Activated B cell treated with CpG ODN at 0.5 μM for 24 hours (primary cell): ENCODE measurements around the gene ZBTB38. TPM values are rescaled to one million over a fixed set of nuclear protein-coding genes. Genes with fewer than 3 reads are reported as not detected.

ENCODE experiments used
- ATAC-seq: fragments of 200-7000 bp; cut with Tn5 transposase; one replicate; pipeline ENCODE4 v1.10.0; 2021; ENCODE audit warnings: low read depth, mild to moderate bottlenecking, moderate library complexity
- CTCF ChIA-PET: fragments of 350-600 bp; sonication (Branson Sonifier 250); formaldehyde crosslinking; loops from one replicate; lab custom pipeline; 2021; ENCODE audit warnings: antibody characterized with exemption; lab: Charles Lee
- POLR2A ChIA-PET: fragments of 350-600 bp; sonication (Branson Sonifier 250); formaldehyde crosslinking; loops from one replicate; lab custom pipeline; 2021; ENCODE audit warnings: antibody characterized with exemption; lab: Charles Lee
- DNase-seq: peaks from one replicate; pipeline ENCODE4 v3.0.0; 2022
- H3K27ac Mint-ChIP-seq: one replicate; pipeline ENCODE4 v1.8.0; 2020; ENCODE audit warnings: mixed read lengths
- H3K27me3 Mint-ChIP-seq: one replicate; pipeline ENCODE4 v1.8.0; 2021; ENCODE audit warnings: mixed read lengths
- H3K36me3 Mint-ChIP-seq: one replicate; pipeline ENCODE4 v1.8.0; 2021; ENCODE audit warnings: low read depth, mixed read lengths
- H3K4me1 Mint-ChIP-seq: one replicate; pipeline ENCODE4 v1.8.0; 2021; ENCODE audit warnings: mixed read lengths
- H3K4me3 Mint-ChIP-seq: one replicate; pipeline ENCODE4 v1.8.0; 2020; ENCODE audit warnings: mild to moderate bottlenecking, mixed read lengths
- H3K9me3 Mint-ChIP-seq: one replicate; pipeline ENCODE4 v1.8.0; 2020; ENCODE audit warnings: mixed read lengths
- intact Hi-C: fragments of 100-400 bp; cut with micrococcal nuclease; formaldehyde crosslinking; loops from one replicate; pipeline ENCODE4 v1.15.1; 2024
- total RNA-seq: library from RNA; stranded (reverse); gene quantifications from 2 replicates; pipeline ENCODE4 v1.2.3, GENCODE V29; 2022
- TF ChIP-seq, protein P1 (sequence below): fragments of 200-600 bp; IDR thresholded peaks from one replicate; pipeline ENCODE4 v1.8.0; 2022; ENCODE audit warnings: antibody characterized with exemption, mild to moderate bottlenecking

The ZBTB38 gene
- total RNA-seq, 1 donor from 2014 or later: 45.2 TPM

DNA sequence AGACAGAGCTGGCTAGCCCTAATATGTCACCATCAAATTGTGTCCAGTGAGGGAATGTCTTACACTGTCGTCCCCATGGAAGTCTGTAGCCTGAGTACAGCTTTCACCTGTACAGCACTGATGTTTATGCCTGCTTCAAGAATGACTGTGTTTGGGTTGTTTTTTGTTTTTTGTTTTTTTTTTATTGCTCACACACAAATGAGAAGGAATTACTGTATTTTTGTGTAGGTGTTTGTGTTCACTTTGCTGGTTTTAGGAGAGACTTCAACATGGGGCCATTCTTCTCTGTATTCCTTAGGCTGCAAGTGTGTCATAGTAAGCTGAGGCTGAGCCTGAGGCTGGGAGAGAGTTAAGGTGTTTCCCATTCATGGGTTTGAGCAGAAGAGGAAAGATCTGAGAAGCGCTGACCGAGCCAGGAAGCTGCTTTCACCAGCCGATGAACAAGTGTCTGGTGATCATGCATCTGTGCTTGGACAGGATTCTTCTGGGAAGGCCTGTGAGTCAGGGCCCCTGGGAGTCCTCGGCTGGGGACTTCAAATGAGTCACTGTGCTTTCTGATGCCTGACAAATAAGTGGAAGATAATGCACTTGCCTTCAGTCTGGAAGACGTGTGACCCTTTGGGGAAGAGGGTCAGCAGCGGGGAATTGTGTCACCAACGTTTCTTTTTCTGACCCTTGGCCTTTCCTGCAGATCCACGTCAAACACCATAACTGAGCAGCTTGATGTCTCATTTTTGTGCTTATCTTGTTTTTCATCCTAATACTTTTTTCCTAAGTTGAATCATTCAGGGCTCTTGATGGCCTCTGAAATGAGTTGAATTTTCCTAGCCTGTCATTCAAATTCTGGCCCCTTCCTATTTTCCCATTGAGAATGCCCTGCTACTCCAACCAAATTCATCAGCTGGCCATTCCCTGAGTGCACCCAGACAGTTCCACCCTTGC lies 36.7 kb upstream of the ZBTB38 start:
- ChIA-PET POLR2A (interaction anchor here (0.9 to 1.1 kb wide), 3 partner anchors 15 to 55 kb away, joined by 3 to 6 read pairs (median 5); no protein-coding TSS in a partner anchor), CTCF (interaction anchor here (1.4 kb wide), 1 partner anchor 29 kb away, joined by 3 read pairs; no protein-coding TSS in a partner anchor)
- H3K27me3 Mint-ChIP-seq: no peaks in the 10 kb centered on the region
- intact Hi-C loops: no loop called here
- H3K9me3 Mint-ChIP-seq: no peaks in the 10 kb centered on the region
- H3K4me1 Mint-ChIP-seq: peaks cover 30% of the 10 kb centered on the region
- H3K27ac Mint-ChIP-seq: peak overlapping the region; percentile 47
- DNase-seq (peak; percentile 37), ATAC-seq (peak; percentile 78)
- peak overlapping the region; percentile 24 for H3K4me3 Mint-ChIP-seq
- TF ChIP-seq, protein P1, sequence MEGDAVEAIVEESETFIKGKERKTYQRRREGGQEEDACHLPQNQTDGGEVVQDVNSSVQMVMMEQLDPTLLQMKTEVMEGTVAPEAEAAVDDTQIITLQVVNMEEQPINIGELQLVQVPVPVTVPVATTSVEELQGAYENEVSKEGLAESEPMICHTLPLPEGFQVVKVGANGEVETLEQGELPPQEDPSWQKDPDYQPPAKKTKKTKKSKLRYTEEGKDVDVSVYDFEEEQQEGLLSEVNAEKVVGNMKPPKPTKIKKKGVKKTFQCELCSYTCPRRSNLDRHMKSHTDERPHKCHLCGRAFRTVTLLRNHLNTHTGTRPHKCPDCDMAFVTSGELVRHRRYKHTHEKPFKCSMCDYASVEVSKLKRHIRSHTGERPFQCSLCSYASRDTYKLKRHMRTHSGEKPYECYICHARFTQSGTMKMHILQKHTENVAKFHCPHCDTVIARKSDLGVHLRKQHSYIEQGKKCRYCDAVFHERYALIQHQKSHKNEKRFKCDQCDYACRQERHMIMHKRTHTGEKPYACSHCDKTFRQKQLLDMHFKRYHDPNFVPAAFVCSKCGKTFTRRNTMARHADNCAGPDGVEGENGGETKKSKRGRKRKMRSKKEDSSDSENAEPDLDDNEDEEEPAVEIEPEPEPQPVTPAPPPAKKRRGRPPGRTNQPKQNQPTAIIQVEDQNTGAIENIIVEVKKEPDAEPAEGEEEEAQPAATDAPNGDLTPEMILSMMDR: no peak
- H3K36me3 Mint-ChIP-seq: no peaks in the 10 kb centered on the region

DNA sequence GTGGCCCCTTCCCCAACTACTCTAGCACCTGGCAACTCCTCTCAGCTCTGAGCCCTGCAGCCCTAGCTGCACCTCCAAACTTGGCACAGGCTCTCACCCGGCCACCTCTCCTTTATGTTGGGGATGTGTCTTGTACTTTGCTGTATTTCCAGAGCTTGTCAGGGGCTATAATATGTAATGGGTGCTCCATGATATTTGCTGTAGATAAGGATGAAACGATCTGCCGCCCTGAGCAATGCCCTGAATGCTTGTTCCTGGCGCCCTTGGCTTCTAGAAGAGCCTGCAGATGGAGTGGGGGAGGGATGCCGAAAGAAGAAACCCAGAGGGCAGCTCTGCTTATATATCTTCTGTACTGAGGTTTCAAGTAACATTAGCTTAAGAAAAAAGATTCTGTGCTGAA lies 35.9 kb upstream of the ZBTB38 start:
- no peaks in the 10 kb centered on the region for H3K36me3 Mint-ChIP-seq
- DNase-seq: no peak
- H3K27ac Mint-ChIP-seq: no peak overlapping the region
- intact Hi-C loops: no loop called here
- POLR2A ChIA-PET: no interaction called here
- H3K4me1 Mint-ChIP-seq: peaks cover 38% of the 10 kb centered on the region
- TF ChIP-seq, protein P1: no peak
- CTCF ChIA-PET: no interaction called here
- H3K9me3 Mint-ChIP-seq: no peaks in the 10 kb centered on the region
- no peak for ATAC-seq
- no peaks in the 10 kb centered on the region for H3K27me3 Mint-ChIP-seq
- H3K4me3 Mint-ChIP-seq: no peak overlapping the region

DNA sequence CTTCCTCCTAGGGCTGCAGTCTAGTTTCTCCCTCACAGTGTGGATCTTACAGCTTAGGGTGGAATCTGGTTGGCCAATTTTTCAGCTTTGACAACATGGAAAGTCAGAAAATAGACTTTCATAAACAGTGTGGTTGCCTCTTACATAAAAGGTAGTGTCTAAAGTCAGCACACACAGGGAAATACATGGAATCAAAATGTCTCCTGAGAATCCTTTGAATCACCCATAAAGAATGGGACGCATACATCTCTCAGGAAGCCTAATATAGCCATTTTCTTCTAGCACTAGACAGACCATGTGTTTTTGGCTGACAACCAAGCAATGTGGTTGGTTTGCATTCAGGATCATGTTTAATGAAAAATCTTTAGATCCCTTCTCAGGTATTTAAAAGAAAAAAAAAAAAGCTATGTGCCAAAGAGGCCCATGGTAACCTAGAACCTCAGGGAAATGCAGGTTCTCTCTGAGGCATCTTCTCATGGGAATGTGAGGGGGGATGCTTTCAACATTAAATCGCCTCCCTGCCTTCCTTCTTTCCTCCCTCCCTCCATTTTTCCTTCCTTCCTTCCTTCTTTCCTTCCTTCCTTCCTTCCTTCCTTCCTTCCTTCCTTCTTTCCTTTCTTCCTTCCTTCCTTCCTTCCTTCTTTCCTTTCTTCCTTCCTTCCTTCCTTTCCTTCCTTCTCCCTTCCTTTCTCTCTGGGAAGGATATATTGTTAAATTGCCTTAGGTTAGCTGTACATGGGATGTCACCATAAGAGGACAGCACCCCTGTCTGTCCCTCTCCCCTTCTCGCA lies 34.3 kb upstream of the ZBTB38 start:
- H3K27me3 Mint-ChIP-seq: no peaks in the 10 kb centered on the region
- no peak overlapping the region for H3K4me3 Mint-ChIP-seq
- ChIA-PET POLR2A (interaction anchor here (1.1 kb wide), 1 partner anchor 22 kb away, joined by 3 read pairs; no protein-coding TSS in a partner anchor), CTCF (no interaction called here)
- TF ChIP-seq, protein P1: no peak
- H3K9me3 Mint-ChIP-seq: no peaks in the 10 kb centered on the region
- no peak for ATAC-seq
- intact Hi-C loops: no loop called here
- no peak for DNase-seq
- H3K36me3 Mint-ChIP-seq: no peaks in the 10 kb centered on the region
- no peak overlapping the region for H3K27ac Mint-ChIP-seq
- peaks cover 39% of the 10 kb centered on the region for H3K4me1 Mint-ChIP-seq

DNA sequence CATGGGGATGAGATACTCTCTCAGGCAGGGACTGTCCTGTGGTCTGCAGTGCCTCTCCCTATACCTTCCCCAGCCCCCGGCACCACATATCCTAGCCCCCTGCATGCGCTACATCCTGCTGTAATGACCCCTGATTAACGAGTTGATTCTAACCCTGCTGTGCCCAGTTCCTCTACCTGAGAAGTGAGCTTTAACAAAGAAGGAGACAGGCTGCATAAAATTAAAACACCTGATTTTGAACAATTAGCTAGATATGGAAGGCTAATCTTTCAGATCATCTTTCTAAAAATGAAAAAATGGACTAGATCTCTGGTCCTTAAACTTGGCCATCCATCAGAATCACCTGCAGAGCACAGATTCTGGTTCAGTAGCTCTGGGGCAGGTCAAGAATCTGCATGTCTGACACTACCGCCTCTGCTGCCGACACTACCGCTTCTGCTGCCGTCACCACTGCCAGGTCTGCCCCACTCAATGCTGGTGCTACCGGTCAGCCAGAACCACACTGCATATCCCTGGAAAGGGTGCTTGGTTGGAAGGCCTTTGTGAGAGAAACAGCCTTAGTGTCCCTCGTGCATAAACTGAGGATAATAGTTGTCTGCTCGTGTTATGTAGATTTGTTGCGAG lies 33.6 kb upstream of the ZBTB38 start:
- ChIA-PET POLR2A (no interaction called here), CTCF (interaction anchor here (1.1 kb wide), 1 partner anchor 31 kb away, joined by 3 read pairs; no protein-coding TSS in a partner anchor)
- Mint-ChIP-seq H3K4me1 (peaks cover 39% of the 10 kb centered on the region), H3K36me3 (no peaks in the 10 kb centered on the region), H3K9me3 (no peaks in the 10 kb centered on the region), H3K27me3 (peaks cover 2% of the 10 kb centered on the region), H3K4me3 (no peak overlapping the region), H3K27ac (no peak overlapping the region)
- ATAC-seq: no peak
- intact Hi-C loops: no loop called here
- TF ChIP-seq, protein P1: no peak
- no peak for DNase-seq
